HTERT RPE-1 (cell line): ENCODE results near the gene AMTN.
"Not testable (repeated sequence)": the region's sequence is repeated elsewhere in the genome, so short reads cannot be mapped to it uniquely, and the experiment has no call there.

ENCODE experiments used
- in situ Hi-C: fragments of 300-500 bp; cut with MboI; formaldehyde crosslinking; loops from 4 replicates; pipeline ENCODE4 v1.14.3; 2020; ENCODE audit warnings: low sequenced_read_pairs

AMTN gene, protein sequence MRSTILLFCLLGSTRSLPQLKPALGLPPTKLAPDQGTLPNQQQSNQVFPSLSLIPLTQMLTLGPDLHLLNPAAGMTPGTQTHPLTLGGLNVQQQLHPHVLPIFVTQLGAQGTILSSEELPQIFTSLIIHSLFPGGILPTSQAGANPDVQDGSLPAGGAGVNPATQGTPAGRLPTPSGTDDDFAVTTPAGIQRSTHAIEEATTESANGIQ

DNA sequence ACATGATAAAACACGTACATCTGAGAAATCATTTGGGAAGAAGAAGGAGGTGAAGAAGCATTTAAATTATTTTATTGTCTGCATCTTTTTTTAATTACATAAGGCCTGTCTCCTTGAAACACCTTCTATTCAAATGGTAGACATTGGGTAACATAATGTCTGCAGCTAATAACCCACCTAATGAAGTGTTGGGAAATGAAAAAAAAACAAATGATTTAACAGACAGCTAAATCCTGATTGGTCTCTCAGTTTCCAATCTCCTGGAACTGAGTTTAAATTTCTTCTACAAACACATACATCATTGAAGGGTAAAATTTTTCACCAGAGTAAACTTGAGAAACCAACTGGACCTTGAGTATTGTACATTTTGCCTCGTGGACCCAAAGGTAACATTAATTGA, at the start of gene AMTN:
AMTN (plus strand) TSS at position 301 of the 400 bp plus-strand sequence. CDS start 209 bp downstream, outside the sequence.
- in situ Hi-C loops, result no loop called here

GRCh38 chr4:70471897-70472296, 46.5 kb upstream of the AMTN start, which contains the start of gene MUC7:
MUC7 (plus strand) TSS chr4:70472197; CDS start chr4:70474022, 1,825 bp downstream.
- in situ Hi-C loops, result no loop called here

GRCh38 chr4:70473679-70474078, 44.7 kb upstream of the AMTN start:
- in situ Hi-C loops, result no loop called here

- in situ Hi-C loops, result no loop called here
Measured at GRCh38 chr4:70488748-70489147, 29.6 kb upstream of the AMTN start.

DNA sequence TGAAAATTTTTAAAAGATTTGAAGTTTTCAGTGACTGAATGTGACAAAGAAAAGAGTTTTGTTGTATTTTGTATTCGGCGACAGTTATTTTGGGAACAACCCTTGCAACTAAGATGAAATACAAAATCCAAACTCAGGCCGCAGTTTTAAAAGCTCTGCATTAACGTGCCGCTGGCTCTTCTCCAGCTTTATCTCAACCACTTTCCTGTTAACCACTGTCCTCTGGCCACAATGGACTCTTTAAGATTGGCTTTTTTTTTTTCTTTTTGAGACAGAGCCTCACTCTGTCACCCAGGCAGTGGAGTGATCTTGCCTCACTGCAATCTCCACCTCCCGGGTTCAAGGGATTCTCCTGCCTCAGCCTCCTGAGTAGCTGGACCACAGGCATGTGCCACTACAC, 22.1 kb upstream of the AMTN start:
- in situ Hi-C loops, result no loop called here

DNA sequence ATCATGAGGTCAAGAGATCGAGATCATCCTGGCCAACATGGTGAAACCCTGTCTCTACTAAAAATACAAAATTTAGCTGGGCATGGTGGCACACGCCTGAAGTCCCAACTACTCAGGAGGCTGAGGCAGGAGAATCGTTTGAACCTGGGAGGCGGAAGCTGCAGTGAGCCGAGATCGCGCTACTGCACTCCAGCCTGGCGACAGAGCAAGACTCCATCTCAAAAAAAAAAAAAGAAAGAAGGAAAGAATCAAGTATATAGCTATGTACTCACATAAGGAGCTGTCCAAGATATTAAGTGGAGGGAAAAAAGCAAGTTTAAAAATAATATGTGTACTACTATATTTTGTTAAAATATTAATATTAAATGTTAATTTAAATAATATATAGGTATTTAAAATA, 16.5 kb upstream of the AMTN start:
- in situ Hi-C loops, result not testable (repeated sequence)

- in situ Hi-C loops, result no loop called here
Measured at GRCh38 chr4:70504733-70505132, 13.6 kb upstream of the AMTN start.

GRCh38 chr4:70505151-70505748, 13.1 kb upstream of the AMTN start:
- in situ Hi-C loops, result no loop called here

GRCh38 chr4:70508801-70509200, 9.6 kb upstream of the AMTN start:
- in situ Hi-C loops, result no loop called here

DNA sequence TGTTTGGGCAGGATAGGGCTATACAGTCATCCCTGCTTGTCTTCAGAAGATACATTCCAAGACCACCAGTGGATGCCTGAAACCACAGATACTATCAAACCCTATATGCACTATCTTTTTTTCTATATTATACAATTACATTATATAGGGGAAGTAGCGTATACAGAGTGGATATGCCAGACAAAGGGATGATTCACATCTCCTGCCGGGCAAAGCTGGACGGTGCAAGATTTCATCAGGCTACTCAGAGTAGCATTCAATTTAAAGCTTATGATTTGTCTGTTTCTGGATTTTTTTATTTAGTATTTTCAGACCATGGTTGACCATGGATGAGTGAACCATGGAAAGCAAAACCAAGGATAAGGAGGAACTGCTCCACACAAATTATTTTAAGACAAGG, 7.0 kb upstream of the AMTN start:
- in situ Hi-C loops, result no loop called here

DNA sequence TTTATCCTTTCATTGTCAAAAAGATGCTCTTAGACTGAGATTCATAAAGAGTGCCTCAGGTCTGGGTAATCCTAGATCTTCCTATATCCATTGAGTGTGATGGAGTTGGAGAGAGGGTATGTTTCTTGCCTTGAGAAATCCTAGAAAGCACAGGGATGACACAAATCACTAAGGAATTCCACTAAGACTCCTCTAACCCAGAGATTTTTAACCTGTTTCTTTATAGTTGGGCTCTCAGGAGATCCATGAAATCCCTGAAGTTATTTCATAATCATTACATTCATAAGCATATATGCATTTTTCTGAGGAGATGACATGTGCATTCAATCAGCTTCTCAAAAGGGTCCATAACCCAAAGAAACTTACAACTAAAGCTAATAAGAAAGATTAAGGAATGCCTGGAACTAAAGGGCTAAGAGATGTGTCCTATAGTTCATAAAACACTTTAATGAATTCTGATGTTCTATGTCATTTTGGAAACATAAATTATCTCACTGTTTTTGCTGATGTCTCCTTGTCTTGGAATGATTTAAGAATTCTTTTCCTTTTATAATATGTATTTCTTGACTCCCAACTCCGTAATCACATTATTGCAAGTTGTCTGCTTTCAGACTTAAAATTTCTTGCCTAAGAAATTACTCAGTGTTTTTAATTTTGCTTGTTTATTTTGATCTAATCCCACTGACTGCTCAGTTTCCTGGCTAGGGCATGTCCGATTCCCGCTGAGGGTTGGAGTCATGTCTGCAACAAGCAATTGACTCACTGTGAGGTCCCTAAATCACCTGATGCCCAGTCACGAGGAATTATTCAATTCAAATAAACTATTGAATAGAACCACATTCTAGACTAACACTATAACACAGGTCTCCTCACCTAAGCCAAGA, 2.8 kb upstream of the AMTN start:
- in situ Hi-C loops, result no loop called here

GRCh38 chr4:70518716-70519115, 347 bp downstream of the AMTN start:
- in situ Hi-C loops, result no loop called here

GRCh38 chr4:70522626-70523025, 4.3 kb downstream of the AMTN start:
- in situ Hi-C loops, result no loop called here

- in situ Hi-C loops, result no loop called here
Measured at GRCh38 chr4:70530997-70531396, 12.6 kb downstream of the AMTN start.

DNA sequence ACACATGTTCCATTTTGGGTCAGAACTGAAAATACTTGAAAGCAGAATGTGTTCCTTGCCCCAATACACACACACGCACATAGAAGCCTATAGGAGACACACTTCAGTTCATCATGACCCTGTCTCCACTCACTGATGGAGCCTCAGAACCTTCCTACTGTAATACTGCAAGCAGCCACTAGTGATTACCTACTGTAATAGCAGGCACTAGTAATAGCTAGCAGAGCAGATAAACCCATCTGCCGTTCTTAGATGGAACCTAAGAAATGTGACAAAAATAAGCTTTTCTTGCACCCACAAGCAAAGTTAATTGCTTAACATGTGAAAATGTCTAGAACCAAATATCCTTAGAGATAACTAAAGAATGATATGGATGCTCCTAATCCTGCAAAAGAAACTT, 13.6 kb downstream of the AMTN start:
- in situ Hi-C loops, result no loop called here

DNA sequence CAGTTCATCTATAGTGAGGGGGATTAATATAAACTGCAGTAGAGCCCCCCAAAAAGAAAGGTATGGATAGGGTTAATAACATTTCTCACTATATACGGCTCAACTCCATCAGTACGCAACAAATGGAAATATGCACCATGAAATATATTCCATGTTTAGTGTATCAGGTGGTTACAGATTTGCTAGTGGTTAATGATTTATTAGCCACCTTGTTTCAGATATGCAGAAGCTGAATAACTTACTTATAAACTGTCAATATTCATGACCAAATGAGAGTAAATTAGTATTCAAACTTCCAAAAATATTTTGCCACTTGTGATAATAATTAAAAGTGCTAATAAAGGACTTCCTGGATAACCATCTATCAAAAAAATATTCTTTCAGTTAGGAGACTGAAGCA, 14.8 kb downstream of the AMTN start:
- in situ Hi-C loops, result no loop called here

GRCh38 chr4:70533791-70534190, 15.4 kb downstream of the AMTN start:
- in situ Hi-C loops, result no loop called here

GRCh38 chr4:70534886-70535285, 16.5 kb downstream of the AMTN start:
- in situ Hi-C loops, result not testable (repeated sequence)

- in situ Hi-C loops, result no loop called here
Measured at GRCh38 chr4:70538869-70539268, 20.5 kb downstream of the AMTN start.

GRCh38 chr4:70544279-70544868, 26.0 kb downstream of the AMTN start:
- in situ Hi-C loops, result no loop called here

DNA sequence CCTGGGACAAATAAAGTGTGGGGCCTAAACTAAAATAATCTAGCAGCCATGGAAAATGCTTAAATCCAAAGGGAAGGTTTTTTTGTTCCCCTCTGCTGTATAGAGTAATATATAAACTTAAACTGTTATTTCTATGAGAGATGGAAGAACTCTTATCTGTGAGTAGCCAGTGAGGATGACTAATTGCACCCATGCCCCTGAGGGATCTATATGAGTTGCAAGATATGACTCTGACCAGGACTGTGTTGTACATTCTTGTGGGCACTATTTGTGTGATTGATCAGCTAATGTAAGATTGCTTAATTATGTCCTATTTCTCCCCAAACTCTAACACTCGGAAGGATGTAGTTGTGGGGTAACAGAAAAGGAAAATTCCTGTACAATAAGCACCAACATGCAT, 38.5 kb downstream of the AMTN start:
- in situ Hi-C loops, result no loop called here
